GM18858 (cell line): ENCODE measurements around the gene MOCOS.

Source experiments
- ATAC-seq: cut with Tn5 transposase; IDR thresholded peaks from one replicate; pipeline ENCODE4 v1.9.1; 2021; ENCODE audit not compliant: unreplicated experiment

Gene MOCOS

GRCh38 chr18:36299015-36299414, 111.7 kb downstream of the MOCOS start:
- no peak for ATAC-seq

- no peak for ATAC-seq
Observed at GRCh38 chr18:36300211-36300610, 112.9 kb downstream of the MOCOS start.

GRCh38 chr18:36301884-36302283, 114.6 kb downstream of the MOCOS start:
- no peak for ATAC-seq

- no peak for ATAC-seq
Observed at GRCh38 chr18:36302676-36303075, 115.4 kb downstream of the MOCOS start.

GRCh38 chr18:36303211-36303844, 116.0 kb downstream of the MOCOS start:
- ATAC-seq, result no peak

GRCh38 chr18:36304723-36305122, 117.4 kb downstream of the MOCOS start:
- no peak for ATAC-seq

GRCh38 chr18:36305375-36305774, 118.1 kb downstream of the MOCOS start:
- no peak for ATAC-seq

GRCh38 chr18:36307513-36307912, 120.2 kb downstream of the MOCOS start:
- no peak for ATAC-seq

- ATAC-seq, result no peak
Observed at GRCh38 chr18:36308711-36309435, 121.6 kb downstream of the MOCOS start.

- ATAC-seq, result no peak
Observed at GRCh38 chr18:36309436-36310391, 122.4 kb downstream of the MOCOS start.

- no peak for ATAC-seq
Observed at GRCh38 chr18:36311026-36311570, 123.8 kb downstream of the MOCOS start.

- ATAC-seq, result no peak
Observed at GRCh38 chr18:36312806-36313395, 125.6 kb downstream of the MOCOS start.

GRCh38 chr18:36314098-36314497, 126.8 kb downstream of the MOCOS start:
- ATAC-seq, result no peak

GRCh38 chr18:36314754-36315153, 127.5 kb downstream of the MOCOS start:
- no peak for ATAC-seq

- no peak for ATAC-seq
Observed at GRCh38 chr18:36315736-36316135, 128.4 kb downstream of the MOCOS start.

GRCh38 chr18:36316246-36316645, 128.9 kb downstream of the MOCOS start:
- ATAC-seq, result no peak
